Keratinocyte (primary cell): ENCODE data around the gene MEGF11. TPM values are rescaled to one million over a fixed set of nuclear protein-coding genes. Genes with fewer than 3 reads are reported as not detected.

Experiments used
- DNase-seq: peaks from one replicate; pipeline ENCODE4 v3.0.0-alpha.2; 2011; ENCODE audit warnings: low read depth, missing footprints, low spot score
- FAIRE-seq: peaks from 2 replicates; lab custom pipeline; 2011; peaks lifted over from hg19 to GRCh38; lab: Jason Lieb, UNC
- H2AFZ ChIP-seq: 2 replicates; pipeline ENCODE4 v1.6.0; 2012; ENCODE audit warnings: low read length, control low read depth, inconsistent platforms; ENCODE audit not compliant: control insufficient read depth
- H3K27ac ChIP-seq: 2 replicates; pipeline ENCODE4 v1.5.1; 2011; ENCODE audit warnings: low read length; ENCODE audit not compliant: control insufficient read depth, insufficient read depth
- H3K27me3 ChIP-seq: 3 replicates; pipeline ENCODE4 v1.6.0; 2011; ENCODE audit warnings: low read length; ENCODE audit not compliant: control insufficient read depth, insufficient read depth; ENCODE audit errors: extremely low read depth
- H3K36me3 ChIP-seq, 2 experiments: 2 replicates in 1 of 2; 3 replicates in 1 of 2; pipeline ENCODE4 v1.5.1; 2011; ENCODE audit warnings: low read length in 2 of 2, mild to moderate bottlenecking in 1 of 2; ENCODE audit not compliant: control insufficient read depth in 2 of 2, insufficient read depth in 2 of 2; ENCODE audit errors: extremely low read depth in 1 of 2
- H3K4me1 ChIP-seq: 3 replicates; pipeline ENCODE4 v1.5.1; 2011; ENCODE audit warnings: low read length; ENCODE audit not compliant: control insufficient read depth, insufficient read depth; ENCODE audit errors: extremely low read depth
- H3K4me2 ChIP-seq: 3 replicates; pipeline ENCODE4 v1.6.0; 2011; ENCODE audit warnings: low read depth, low read length; ENCODE audit not compliant: control insufficient read depth, insufficient read depth; ENCODE audit errors: extremely low read depth
- H3K4me3 ChIP-seq, 3 experiments: fragments of 200-600 bp in 1 of 3; sonication (generic) in 1 of 3; 2 replicates in 2 of 3; 3 replicates in 1 of 3; pipeline ENCODE4 v1.5.1; 2011 to 2016; ENCODE audit warnings: low read length in 3 of 3, mild to moderate bottlenecking in 3 of 3, control low read depth in 2 of 3, inconsistent platforms in 1 of 3, low read depth in 1 of 3, mixed read lengths in 1 of 3, mixed run types in 1 of 3, moderate library complexity in 1 of 3; ENCODE audit not compliant: control insufficient read depth in 2 of 3, insufficient read depth in 2 of 3; ENCODE audit errors: extremely low read depth in 1 of 3
- H3K79me2 ChIP-seq: 2 replicates; pipeline ENCODE4 v1.6.0; 2012; ENCODE audit warnings: low read length; ENCODE audit not compliant: control insufficient read depth, insufficient read depth
- H3K9ac ChIP-seq: 3 replicates; pipeline ENCODE4 v1.6.0; 2011; ENCODE audit warnings: low read length; ENCODE audit not compliant: control insufficient read depth, insufficient read depth; ENCODE audit errors: extremely low read depth
- H3K9me1 ChIP-seq: 3 replicates; pipeline ENCODE4 v1.6.0; 2011; ENCODE audit warnings: low read length; ENCODE audit not compliant: control insufficient read depth, insufficient read depth; ENCODE audit errors: extremely low read depth
- H3K9me3 ChIP-seq: 2 replicates; pipeline ENCODE4 v1.5.1; 2012; ENCODE audit warnings: low read depth, low read length; ENCODE audit not compliant: control insufficient read depth
- H4K20me1 ChIP-seq: 3 replicates; pipeline ENCODE4 v1.6.0; 2011; ENCODE audit warnings: low read length; ENCODE audit not compliant: control insufficient read depth, insufficient read depth; ENCODE audit errors: extremely low read depth
- EZH2 ChIP-seq: IDR thresholded peaks from one replicate; pipeline ENCODE4 v1.6.1; 2012; ENCODE audit warnings: inconsistent platforms, mild to moderate bottlenecking, low read length, moderate library complexity
- dilution Hi-C: fragments of 300-500 bp; cut with MboI; formaldehyde crosslinking; loops from one replicate; pipeline ENCODE4 v1.7.0; 2020; ENCODE audit warnings: low sequenced_read_pairs; ENCODE audit not compliant: extremely low pct_ligation_motif_present
- polyA plus RNA-seq, 5 experiments: library from polyadenylated mRNA; depleted of rRNA in 3 of 5; stranded (reverse) in 3 of 5; stranded (forward) in 1 of 5; unstranded in 1 of 5; fragments of >200 nt; gene quantifications; 1 replicate in 1 of 5; 2 replicates in 3 of 5; 3 replicates in 1 of 5; pipeline versions ENCODE4 v1.2.1 to v1.2.3, GENCODE V29; 2011 to 2012; ENCODE audit warnings: missing spikeins in 2 of 5, low read depth in 1 of 5, low replicate concordance in 1 of 5
- TF ChIP-seq, protein P1 (sequence below), 3 experiments: IDR thresholded peaks in 1 of 3; conservative IDR thresholded peaks in 1 of 3; optimal IDR thresholded peaks in 1 of 3; 2 replicates in 2 of 3; 3 replicates in 1 of 3; pipeline versions ENCODE3 to v1.5.1; 2011; ENCODE audit warnings: low read length in 3 of 3, mild to moderate bottlenecking in 3 of 3, moderate library complexity in 2 of 3, control low read depth in 1 of 3, inconsistent platforms in 1 of 3; ENCODE audit not compliant: insufficient read depth in 2 of 3; ENCODE audit errors: extremely low read depth in 1 of 3

The MEGF11 gene
- polyA plus RNA-seq, 1 donor (not counting 4 experiments of a cell fraction or from before 2014, with no cell fraction given), result not detected

DNA sequence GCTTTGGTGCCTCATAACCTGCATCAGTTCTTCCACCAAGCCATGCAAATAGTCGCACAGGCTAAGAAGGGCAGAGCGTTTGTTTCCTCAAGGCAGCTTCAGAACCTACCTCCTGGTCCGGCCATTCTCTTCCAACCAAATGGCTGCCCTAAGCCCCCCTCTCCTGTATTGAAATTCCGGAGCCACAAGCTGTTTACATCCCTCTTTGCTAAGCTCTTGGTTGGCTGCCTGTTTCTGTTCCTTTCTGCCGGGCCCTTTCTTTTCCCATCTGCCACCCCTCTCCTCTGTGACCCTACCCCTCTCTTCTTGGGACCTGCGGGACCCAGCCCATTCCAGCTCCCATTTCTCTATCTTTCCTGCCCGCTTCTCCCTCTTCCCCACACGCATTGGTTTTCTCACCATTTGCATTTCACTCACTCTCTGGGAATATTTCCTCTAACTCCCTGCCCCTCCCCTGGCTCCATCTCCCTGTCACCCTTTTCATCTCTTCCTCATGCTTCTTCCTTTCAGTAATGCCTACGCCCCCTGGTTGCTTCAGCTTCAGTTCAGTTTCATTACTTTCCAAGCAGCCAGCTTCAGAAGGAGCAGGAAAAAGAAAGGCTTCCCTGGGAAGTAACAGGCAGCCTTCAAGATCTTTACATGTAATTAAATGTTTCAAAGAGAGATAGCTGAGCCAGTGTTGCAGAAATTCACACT, 270.8 kb downstream of the MEGF11 start:
- Histone ChIP-seq H3K4me3 (no peak overlapping the region), H3K4me2 (no peak overlapping the region), H2AFZ (no peak overlapping the region), H3K79me2 (no peaks in the 10 kb centered on the region), H3K4me1 (peaks cover 7% of the 10 kb centered on the region), H3K9ac (no peak overlapping the region), H3K9me1 (no peaks in the 10 kb centered on the region), H3K9me3 (no peaks in the 10 kb centered on the region), H3K36me3 (no peaks in the 10 kb centered on the region), H3K27ac (no peak overlapping the region), H4K20me1 (no peaks in the 10 kb centered on the region), H3K27me3 (peaks cover 25% of the 10 kb centered on the region)
- no peak for TF ChIP-seq EZH2
- TF ChIP-seq, protein P1, sequence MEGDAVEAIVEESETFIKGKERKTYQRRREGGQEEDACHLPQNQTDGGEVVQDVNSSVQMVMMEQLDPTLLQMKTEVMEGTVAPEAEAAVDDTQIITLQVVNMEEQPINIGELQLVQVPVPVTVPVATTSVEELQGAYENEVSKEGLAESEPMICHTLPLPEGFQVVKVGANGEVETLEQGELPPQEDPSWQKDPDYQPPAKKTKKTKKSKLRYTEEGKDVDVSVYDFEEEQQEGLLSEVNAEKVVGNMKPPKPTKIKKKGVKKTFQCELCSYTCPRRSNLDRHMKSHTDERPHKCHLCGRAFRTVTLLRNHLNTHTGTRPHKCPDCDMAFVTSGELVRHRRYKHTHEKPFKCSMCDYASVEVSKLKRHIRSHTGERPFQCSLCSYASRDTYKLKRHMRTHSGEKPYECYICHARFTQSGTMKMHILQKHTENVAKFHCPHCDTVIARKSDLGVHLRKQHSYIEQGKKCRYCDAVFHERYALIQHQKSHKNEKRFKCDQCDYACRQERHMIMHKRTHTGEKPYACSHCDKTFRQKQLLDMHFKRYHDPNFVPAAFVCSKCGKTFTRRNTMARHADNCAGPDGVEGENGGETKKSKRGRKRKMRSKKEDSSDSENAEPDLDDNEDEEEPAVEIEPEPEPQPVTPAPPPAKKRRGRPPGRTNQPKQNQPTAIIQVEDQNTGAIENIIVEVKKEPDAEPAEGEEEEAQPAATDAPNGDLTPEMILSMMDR (optimal IDR thresholded peaks at IDR 0.05 in 1 of 3, IDR thresholded peaks at IDR 0.05 in 1 of 3, conservative IDR thresholded peaks at IDR 0.05 in 1 of 3; ENCODE audit: extremely low read depth in 1 of 3, insufficient read depth in 2 of 3, low read length in 3 of 3), result no peak
- DNase-seq, result no peak
- no peak for FAIRE-seq
- dilution Hi-C loops, result no loop called here

DNA sequence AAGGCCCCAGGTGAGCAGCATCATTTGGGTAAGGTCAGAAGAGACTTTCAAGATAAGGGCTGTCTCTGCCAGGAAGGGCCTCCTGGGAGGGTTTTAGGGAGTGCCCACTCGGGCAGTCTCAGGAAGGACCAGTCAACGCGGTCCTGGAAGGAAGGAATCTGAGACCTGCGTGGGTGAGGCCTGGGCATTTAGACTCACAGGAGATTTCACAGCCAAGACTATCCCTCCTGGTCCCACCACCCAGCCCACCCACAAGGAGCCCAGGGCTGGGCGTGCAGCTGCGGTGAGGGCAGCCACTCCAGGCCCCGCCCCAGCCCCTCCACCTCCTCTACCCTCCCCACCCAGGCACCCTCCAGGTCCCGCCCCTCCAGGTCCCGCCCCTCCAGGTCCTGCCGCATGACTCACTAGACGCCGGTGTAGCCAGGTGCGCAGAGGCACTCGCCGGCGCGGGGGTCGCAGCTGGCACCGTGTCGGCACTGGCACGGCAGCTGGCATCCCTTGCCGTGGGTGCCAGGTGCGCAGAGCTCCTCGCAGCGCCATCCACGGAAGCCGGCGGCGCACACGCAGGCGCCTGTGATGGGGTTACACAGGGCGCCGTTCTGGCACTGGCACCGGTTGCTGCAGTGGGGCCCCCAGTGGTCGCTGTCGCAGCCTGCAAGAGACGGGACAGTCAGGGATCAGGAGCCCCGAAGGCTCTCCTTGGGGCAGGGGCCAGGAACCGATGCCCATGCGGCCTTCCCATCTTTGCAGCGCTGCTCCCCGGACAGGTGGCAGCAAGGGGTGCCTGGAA, 271.5 kb downstream of the MEGF11 start:
- Histone ChIP-seq H3K36me3 (no peaks in the 10 kb centered on the region), H3K9ac (no peak overlapping the region), H3K9me3 (no peaks in the 10 kb centered on the region), H3K4me3 (no peak overlapping the region), H3K9me1 (no peaks in the 10 kb centered on the region), H3K4me2 (peak overlapping the region; percentile 27), H3K4me1 (peaks cover 7% of the 10 kb centered on the region), H3K79me2 (no peaks in the 10 kb centered on the region), H4K20me1 (no peaks in the 10 kb centered on the region), H2AFZ (no peak overlapping the region), H3K27ac (no peak overlapping the region), H3K27me3 (peaks cover 24% of the 10 kb centered on the region)
- DNase-seq, result no peak
- dilution Hi-C loops, result no loop called here
- peak; percentile 53 for TF ChIP-seq EZH2
- TF ChIP-seq, protein P1 (optimal IDR thresholded peaks at IDR 0.05 in 1 of 3, IDR thresholded peaks at IDR 0.05 in 1 of 3, conservative IDR thresholded peaks at IDR 0.05 in 1 of 3; ENCODE audit: extremely low read depth in 1 of 3, insufficient read depth in 2 of 3, low read length in 3 of 3), result no peak
- no peak for FAIRE-seq
